C4-2B (cell line): ENCODE results near the gene SEC11C.

ENCODE experiments used
- H3K27ac ChIP-seq: fragments of 450-650 bp; 2 replicates; pipeline ENCODE4 v1.5.1; 2017
- ZFX ChIP-seq: fragments of 450-650 bp; IDR thresholded peaks from 2 replicates; pipeline ENCODE4 v1.6.1; 2017
- TF ChIP-seq, protein P1 (sequence below): fragments of 450-650 bp; conservative IDR thresholded peaks from 2 replicates; pipeline ENCODE4 v1.5.1; 2017; ENCODE audit warnings: mild to moderate bottlenecking

SEC11C gene

DNA sequence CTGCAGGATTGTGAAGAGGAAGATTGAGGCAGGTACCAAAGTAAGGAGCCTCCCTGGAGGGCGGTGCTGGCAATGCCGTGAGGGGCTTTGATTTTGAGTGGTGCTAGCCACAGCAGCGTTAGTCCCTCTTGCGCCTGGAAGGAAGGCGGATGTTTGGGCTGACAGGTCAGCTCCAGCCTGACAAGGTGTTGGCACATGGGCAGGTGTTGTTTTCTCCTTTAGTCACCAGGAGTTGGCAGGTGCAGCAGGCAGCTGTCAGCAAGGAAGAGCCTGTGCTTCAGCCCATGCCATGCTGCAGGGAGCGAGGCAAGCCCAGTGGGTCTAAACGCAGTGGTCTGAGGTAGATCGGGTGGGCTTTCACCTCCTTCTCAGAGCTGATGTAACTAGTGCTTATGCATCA is 8.5 kb downstream of the SEC11C start:
- no peak overlapping the region for H3K27ac ChIP-seq
- no peak for TF ChIP-seq ZFX
- TF ChIP-seq, protein P1, sequence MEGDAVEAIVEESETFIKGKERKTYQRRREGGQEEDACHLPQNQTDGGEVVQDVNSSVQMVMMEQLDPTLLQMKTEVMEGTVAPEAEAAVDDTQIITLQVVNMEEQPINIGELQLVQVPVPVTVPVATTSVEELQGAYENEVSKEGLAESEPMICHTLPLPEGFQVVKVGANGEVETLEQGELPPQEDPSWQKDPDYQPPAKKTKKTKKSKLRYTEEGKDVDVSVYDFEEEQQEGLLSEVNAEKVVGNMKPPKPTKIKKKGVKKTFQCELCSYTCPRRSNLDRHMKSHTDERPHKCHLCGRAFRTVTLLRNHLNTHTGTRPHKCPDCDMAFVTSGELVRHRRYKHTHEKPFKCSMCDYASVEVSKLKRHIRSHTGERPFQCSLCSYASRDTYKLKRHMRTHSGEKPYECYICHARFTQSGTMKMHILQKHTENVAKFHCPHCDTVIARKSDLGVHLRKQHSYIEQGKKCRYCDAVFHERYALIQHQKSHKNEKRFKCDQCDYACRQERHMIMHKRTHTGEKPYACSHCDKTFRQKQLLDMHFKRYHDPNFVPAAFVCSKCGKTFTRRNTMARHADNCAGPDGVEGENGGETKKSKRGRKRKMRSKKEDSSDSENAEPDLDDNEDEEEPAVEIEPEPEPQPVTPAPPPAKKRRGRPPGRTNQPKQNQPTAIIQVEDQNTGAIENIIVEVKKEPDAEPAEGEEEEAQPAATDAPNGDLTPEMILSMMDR = no peak

DNA sequence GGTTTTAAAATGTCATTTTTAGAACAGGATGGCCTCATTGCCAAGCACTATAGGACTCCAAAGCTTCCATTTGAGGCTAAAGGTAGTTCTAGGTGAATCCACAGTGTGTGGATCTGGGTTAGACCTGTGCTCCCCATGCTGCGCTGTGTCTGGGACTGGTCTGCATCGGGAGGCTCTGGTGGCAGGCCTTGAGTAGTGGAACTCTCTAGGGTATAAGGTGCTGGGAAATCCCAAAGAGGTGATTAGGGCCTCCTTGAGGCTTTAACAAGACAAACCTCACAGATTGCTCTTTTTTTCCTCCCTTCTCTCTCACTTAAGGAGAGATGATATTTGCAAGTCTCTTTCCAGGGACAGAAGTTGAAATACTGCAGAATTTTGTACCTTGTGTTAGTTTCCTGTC is 9.3 kb downstream of the SEC11C start:
- TF ChIP-seq ZFX = no peak
- TF ChIP-seq, protein P1 = no peak
- H3K27ac ChIP-seq = no peak overlapping the region; the same call in 1 of the 2 replicates

DNA sequence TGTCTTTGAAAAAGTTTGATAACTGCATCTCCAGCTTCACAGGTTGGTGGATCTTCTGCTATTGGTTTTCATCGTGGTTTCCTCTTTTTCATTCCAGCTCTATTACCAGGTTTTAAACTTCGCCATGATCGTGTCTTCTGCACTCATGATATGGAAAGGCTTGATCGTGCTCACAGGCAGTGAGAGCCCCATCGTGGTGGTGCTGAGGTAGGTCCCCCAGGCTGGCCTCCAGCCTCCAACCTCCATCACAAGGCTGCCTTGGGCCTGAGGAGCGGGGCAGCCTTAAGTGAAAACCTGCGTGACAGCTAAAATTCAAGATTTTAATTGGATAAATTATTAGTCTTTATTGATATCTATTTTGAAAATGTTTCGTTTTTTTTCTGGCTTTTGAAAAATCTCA is 9.7 kb downstream of the SEC11C start:
- TF ChIP-seq, protein P1 = no peak
- no peak for TF ChIP-seq ZFX
- H3K27ac ChIP-seq = no peak overlapping the region; the same call in 1 of the 2 replicates

DNA sequence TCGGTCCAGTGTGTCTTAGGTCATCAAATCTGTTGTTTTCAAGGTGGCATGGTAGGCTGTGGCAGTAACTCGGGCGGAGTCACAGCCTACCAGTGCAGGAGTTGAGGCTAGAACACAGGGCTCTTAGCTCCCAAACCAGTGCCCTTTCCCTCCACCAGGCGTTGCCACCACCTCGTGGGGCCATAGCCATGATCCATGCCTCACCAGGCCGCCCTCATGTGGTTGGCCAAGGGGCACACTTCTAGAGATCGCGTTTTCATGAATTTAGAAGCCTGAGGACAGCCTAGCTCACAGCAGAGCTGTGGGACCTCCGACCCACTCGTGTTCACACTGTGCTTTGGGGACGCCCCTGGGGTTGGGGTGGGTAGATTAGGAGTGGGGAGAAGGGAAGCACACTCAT is 10.6 kb downstream of the SEC11C start:
- H3K27ac ChIP-seq = no peak overlapping the region
- TF ChIP-seq, protein P1 = no peak
- no peak for TF ChIP-seq ZFX

DNA sequence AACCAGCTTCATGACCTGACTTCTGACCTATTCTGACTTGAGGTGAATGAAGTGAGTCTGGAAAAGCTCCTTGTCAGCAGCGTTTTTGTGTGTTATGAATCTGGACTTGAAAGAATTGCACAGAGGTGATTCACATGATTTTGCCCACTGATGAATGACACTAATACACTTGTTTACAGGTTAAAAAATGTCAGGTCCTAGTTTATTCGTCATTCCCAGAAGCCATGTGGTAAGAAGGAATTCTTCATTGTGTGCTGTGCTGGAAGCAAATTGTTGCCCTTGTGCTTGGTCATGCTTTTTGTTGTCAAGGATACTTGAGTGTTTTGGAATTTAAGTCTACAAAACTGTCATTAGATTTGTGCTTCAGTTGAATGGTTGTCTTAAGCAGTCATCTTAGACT is 15.5 kb downstream of the SEC11C start:
- H3K27ac ChIP-seq = no peak overlapping the region
- no peak for TF ChIP-seq ZFX
- TF ChIP-seq, protein P1 = no peak

DNA sequence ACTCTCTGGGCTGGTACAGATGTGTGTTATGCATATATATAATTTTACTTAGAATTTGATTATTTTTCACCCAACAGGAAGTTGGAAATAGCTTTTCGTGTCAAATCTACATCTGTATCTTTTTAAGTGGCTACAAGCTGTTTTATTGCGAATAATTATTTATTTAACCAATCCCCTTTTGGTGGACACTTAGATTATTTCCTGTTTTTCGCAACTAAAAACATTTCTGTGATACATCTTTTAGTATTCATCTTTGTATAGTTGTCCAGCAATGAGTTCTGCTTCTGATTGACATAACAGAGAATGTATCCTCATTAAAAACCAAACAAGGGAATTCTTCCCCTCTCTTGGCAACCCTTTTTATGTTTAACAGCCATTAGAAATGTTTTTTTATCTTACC is 16.6 kb downstream of the SEC11C start:
- no peak for TF ChIP-seq ZFX
- TF ChIP-seq, protein P1 = no peak
- no peak overlapping the region for H3K27ac ChIP-seq

DNA sequence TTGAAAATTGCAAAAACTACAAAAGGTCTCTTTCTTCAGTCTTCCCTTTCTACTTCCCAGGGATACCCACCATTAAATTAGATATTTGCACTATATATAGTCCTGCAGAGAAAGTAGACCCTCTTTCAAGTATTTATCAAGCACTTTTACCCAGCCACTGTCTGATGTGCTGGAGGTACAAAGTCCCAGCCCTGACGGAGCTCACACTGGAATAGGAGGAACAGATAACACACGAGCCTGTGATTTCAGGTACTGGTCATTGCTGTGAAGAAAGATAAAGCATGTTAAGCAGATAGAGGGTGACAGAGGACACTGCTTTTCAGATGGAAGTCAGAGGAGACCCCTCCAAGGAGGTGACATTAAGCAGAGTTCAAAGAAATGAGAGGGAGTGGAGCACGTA is 19.6 kb downstream of the SEC11C start:
- no peak for TF ChIP-seq ZFX
- TF ChIP-seq, protein P1 = no peak
- H3K27ac ChIP-seq = no peak overlapping the region

DNA sequence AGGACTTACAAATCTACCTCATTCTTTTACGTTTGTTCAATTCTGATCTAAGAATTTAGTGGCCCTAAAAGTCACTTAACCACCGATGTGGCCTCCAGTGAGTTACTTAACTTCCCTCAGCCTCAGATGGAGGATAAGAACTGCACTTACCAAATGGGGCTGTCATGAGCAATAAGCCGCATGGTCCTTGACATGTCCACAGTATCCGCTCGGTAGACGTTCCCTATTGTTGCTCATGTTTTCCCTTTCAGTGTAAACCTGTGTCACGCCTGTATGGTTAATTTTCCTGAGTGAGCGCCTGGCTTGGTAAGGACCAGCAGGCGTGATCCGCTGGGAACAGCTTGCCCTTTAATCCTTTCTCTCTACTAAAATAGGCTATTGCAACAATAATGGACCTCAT is 20.3 kb downstream of the SEC11C start:
- no peak overlapping the region for H3K27ac ChIP-seq
- TF ChIP-seq ZFX = no peak
- TF ChIP-seq, protein P1 = no peak
